Liver (tissue), 9 donors: Measurements from ENCODE around the gene MARK1. TPM values are rescaled to one million over a fixed set of nuclear protein-coding genes. Genes with fewer than 3 reads are reported as not detected.

ENCODE experiments used
- DNase-seq: peaks from one replicate; pipeline ENCODE4 v3.0.0-alpha.2; 2017; ENCODE audit warnings: low spot score
- H3K27ac ChIP-seq, 2 donors: one replicate each; pipeline ENCODE4 v1.7.0; 2013; ENCODE audit warnings: inconsistent platforms in 2 of 2, low read length in 2 of 2, control low read depth in 1 of 2, low read depth in 1 of 2, mild to moderate bottlenecking in 1 of 2
- H3K27me3 ChIP-seq, 4 donors: one replicate each; pipeline versions ENCODE4 v1.6.1 to v1.7.0; 2013; ENCODE audit warnings: low read length in 3 of 4, inconsistent platforms in 1 of 4, mild to moderate bottlenecking in 1 of 4, moderate library complexity in 1 of 4; ENCODE audit not compliant: control insufficient read depth in 4 of 4, insufficient read depth in 4 of 4
- H3K36me3 ChIP-seq, 4 donors: one replicate each; pipeline versions ENCODE4 v1.6.1 to v1.7.0; 2013; ENCODE audit warnings: low read length in 3 of 4, mild to moderate bottlenecking in 3 of 4, low read depth in 1 of 4, moderate library complexity in 1 of 4; ENCODE audit not compliant: control insufficient read depth in 4 of 4, insufficient read depth in 3 of 4
- H3K4me1 ChIP-seq, 4 donors: one replicate each; pipeline versions ENCODE4 v1.6.1 to v1.7.0; 2013; ENCODE audit warnings: low read length in 3 of 4, mild to moderate bottlenecking in 3 of 4, moderate library complexity in 1 of 4; ENCODE audit not compliant: control insufficient read depth in 4 of 4, insufficient read depth in 4 of 4
- H3K4me3 ChIP-seq, 3 donors: one replicate each; pipeline versions ENCODE4 v1.6.1 to v1.7.0; 2013; ENCODE audit warnings: low read length in 3 of 3, control low read depth in 1 of 3, low read depth in 1 of 3, mild to moderate bottlenecking in 1 of 3
- H3K9ac ChIP-seq, 2 donors: one replicate each; pipeline ENCODE4 v1.7.0; 2013; ENCODE audit warnings: low read length in 2 of 2, mild to moderate bottlenecking in 2 of 2, moderate library complexity in 2 of 2, control low read depth in 1 of 2, low read depth in 1 of 2
- H3K9me3 ChIP-seq, 4 donors: one replicate each; pipeline versions ENCODE4 v1.6.1 to v1.7.0; 2013; ENCODE audit warnings: low read length in 3 of 4; ENCODE audit not compliant: control insufficient read depth in 4 of 4
- ATF3 ChIP-seq: IDR thresholded peaks from 2 replicates; pipeline ENCODE4 v1.6.1; 2016; ENCODE audit warnings: antibody characterized with exemption
- CTCF ChIP-seq: fragments of 150-350 bp; IDR thresholded peaks from 2 replicates; pipeline ENCODE4 v1.5.1; 2017; ENCODE audit warnings: improper control_type of control experiment, low read depth, low read length; ENCODE audit not compliant: missing input control
- EGR1 ChIP-seq, 2 donors: IDR thresholded peaks; 2 replicates each; pipeline ENCODE4 v1.6.1; 2016 to 2018; ENCODE audit warnings: antibody characterized with exemption in 2 of 2, low read depth in 2 of 2
- FOXA1 ChIP-seq: IDR thresholded peaks from 2 replicates; pipeline ENCODE4 v1.6.1; 2016; ENCODE audit warnings: antibody characterized with exemption
- FOXA2 ChIP-seq: IDR thresholded peaks from 2 replicates; pipeline ENCODE4 v1.6.1; 2016; ENCODE audit warnings: antibody characterized with exemption
- GABPA ChIP-seq, 2 donors: IDR thresholded peaks in 1 of 2; conservative IDR thresholded peaks in 1 of 2; 2 replicates each; pipeline ENCODE4 v1.6.1; 2016; ENCODE audit warnings: antibody characterized with exemption in 2 of 2, mild to moderate bottlenecking in 1 of 2, moderate library complexity in 1 of 2
- HNF4A ChIP-seq, 2 donors: conservative IDR thresholded peaks; 2 replicates each; pipeline ENCODE4 v1.6.1; 2016; ENCODE audit warnings: antibody characterized with exemption in 2 of 2, mild to moderate bottlenecking in 2 of 2
- HNF4G ChIP-seq: IDR thresholded peaks from 2 replicates; pipeline ENCODE4 v1.6.1; 2016; ENCODE audit warnings: antibody characterized with exemption
- JUND ChIP-seq, 2 donors: IDR thresholded peaks; 2 replicates each; pipeline ENCODE4 v1.6.1; 2016; ENCODE audit warnings: antibody characterized with exemption in 2 of 2
- MAX ChIP-seq: IDR thresholded peaks from 2 replicates; pipeline ENCODE4 v1.6.1; 2016; ENCODE audit warnings: antibody characterized with exemption
- NR2F2 ChIP-seq: IDR thresholded peaks from 2 replicates; pipeline ENCODE4 v1.6.1; 2016; ENCODE audit warnings: antibody characterized with exemption
- RAD21 ChIP-seq, 2 donors: IDR thresholded peaks; 2 replicates each; pipeline ENCODE4 v1.6.1; 2016; ENCODE audit warnings: antibody characterized with exemption in 2 of 2, mild to moderate bottlenecking in 2 of 2
- REST ChIP-seq: IDR thresholded peaks from 2 replicates; pipeline ENCODE4 v1.6.1; 2016; ENCODE audit warnings: antibody characterized with exemption, mild to moderate bottlenecking
- RXRA ChIP-seq, 2 donors: IDR thresholded peaks; 2 replicates each; pipeline ENCODE4 v1.6.1; 2017 to 2018; ENCODE audit warnings: antibody characterized with exemption in 2 of 2, mild to moderate bottlenecking in 1 of 2
- SP1 ChIP-seq: IDR thresholded peaks from 2 replicates; pipeline ENCODE4 v1.6.1; 2018; ENCODE audit warnings: antibody characterized with exemption, mild to moderate bottlenecking
- TAF1 ChIP-seq: conservative IDR thresholded peaks from 2 replicates; pipeline ENCODE4 v1.6.1; 2016; ENCODE audit warnings: antibody characterized with exemption, mild to moderate bottlenecking
- YY1 ChIP-seq: IDR thresholded peaks from 2 replicates; pipeline ENCODE4 v1.6.1; 2016; ENCODE audit warnings: antibody characterized with exemption, mild to moderate bottlenecking
- ZBTB33 ChIP-seq: IDR thresholded peaks from 2 replicates; pipeline ENCODE4 v1.6.1; 2016; ENCODE audit warnings: antibody characterized with exemption
- WGBS: extraction: QIAGEN DNeasy Blood & Tissue Kit; methylation state at CpG from one replicate; pipeline ENCODE4 v1.1.7; 2013; 5-methylcytosine and 5-hydroxymethylcytosine counted together
- polyA plus RNA-seq, 2 donors: library from polyadenylated mRNA; stranded (reverse) in 1 of 2; unstranded in 1 of 2; fragments of 200-250 nt in 1 of 2; fragments of >200 nt in 1 of 2; fragmentation: Nextera tagmentation in 1 of 2; extraction: Ambion mirVana in 1 of 2; gene quantifications; one replicate each; pipeline versions ENCODE4 v1.2.1 to v1.2.3, GENCODE V29; 2013 to 2015
- total RNA-seq, 2 donors: library from RNA; depleted of rRNA; stranded (reverse); fragments of >200 nt; gene quantifications; one replicate each; pipeline ENCODE4 v1.2.3, GENCODE V29; 2014
- donor health status: healthy.
- donor health status: healthy.
- donor health status: healthy.
- donor health status: healthy.
- donor health status: healthy.

Gene MARK1
- total and polyA plus RNA-seq, 4 donors = 0.10 to 0.59 (median 0.25) TPM

GRCh38 chr1:220698607-220699016, 170.7 kb downstream of the MARK1 start (continued):
- no peak for TF ChIP-seq FOXA2

- peak overlapping the region; percentile 59 to 69 for H3K27ac ChIP-seq
Measured at GRCh38 chr1:220699044-220699443, 171.1 kb downstream of the MARK1 start.

More at GRCh38 chr1:220699044-220699443, 171.1 kb downstream of the MARK1 start:
- peaks cover 0 to 20% (median 8%) of the 10 kb centered on the region in 4 donors for H3K36me3 ChIP-seq
- no peak for TF ChIP-seq HNF4G
- no peak for TF ChIP-seq FOXA1
- TF ChIP-seq MAX = no peak
- TF ChIP-seq CTCF = no peak
- TF ChIP-seq GABPA (IDR thresholded peaks at IDR 0.05 in 1 of 2, conservative IDR thresholded peaks at IDR 0.05 in 1 of 2) = no peak
- no peak for TF ChIP-seq RXRA (IDR thresholded peaks at IDR 0.05)
- no peak for TF ChIP-seq YY1
- TF ChIP-seq REST = no peak
- TF ChIP-seq FOXA2 = no peak
- TF ChIP-seq HNF4A (conservative IDR thresholded peaks at IDR 0.05) = no peak
- no peak for TF ChIP-seq NR2F2
- TF ChIP-seq ATF3 = no peak
- no peak for TF ChIP-seq TAF1
- no peak for TF ChIP-seq ZBTB33
- no peak for TF ChIP-seq EGR1 (IDR thresholded peaks at IDR 0.05; ENCODE audit: low read depth in 2 of 2)
- TF ChIP-seq SP1 = no peak
- no peak for TF ChIP-seq JUND (IDR thresholded peaks at IDR 0.05)
- TF ChIP-seq RAD21 (IDR thresholded peaks at IDR 0.05) = no peak
- H3K4me3 ChIP-seq = no peak overlapping the region
- no peaks in the 10 kb centered on the region for H3K9me3 ChIP-seq
- no peaks in the 10 kb centered on the region for H3K27me3 ChIP-seq
- peaks cover 3 to 34% (median 26%) of the 10 kb centered on the region in 4 donors for H3K4me1 ChIP-seq
- DNase-seq = no peak
- WGBS = 42% methylated on average over 3 of the region's 3 CpGs
- H3K9ac ChIP-seq = no peak overlapping the region
